ENCODE measurements around the gene NGDN.

The NGDN gene

DNA sequence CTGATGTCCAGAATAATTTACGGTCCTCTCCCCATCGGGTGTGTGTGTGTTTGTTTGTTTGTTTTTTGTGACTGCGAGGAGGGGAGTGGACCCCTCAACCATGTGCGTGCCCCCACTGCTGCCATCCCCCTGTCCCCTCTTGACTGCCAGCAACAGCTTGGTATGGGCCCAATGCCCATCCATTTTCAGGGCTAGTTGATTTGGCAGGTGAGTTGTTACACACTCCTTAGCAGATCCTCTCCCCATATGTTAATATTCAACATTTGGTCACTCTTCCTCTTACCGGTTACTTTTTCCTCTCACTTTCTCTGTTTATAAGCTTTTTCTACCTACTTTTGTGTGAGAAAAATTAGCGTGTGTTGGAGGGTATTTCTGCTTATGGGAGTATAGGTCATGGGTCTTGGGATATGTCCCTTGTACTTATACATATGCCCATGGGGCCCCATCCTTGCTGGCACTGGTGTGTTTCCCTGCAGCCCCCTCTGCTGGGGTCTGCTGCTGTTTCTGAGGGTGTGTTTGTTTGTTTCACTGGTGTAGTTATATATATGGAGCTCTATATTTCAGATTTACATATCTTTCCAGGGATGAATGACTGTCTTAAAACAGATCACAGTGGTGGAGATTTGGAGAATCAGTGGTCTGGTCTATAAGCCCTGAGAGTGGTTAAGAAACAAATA lies 48.3 kb downstream of the NGDN start:
- H3K36me3 ChIP-seq (ENCODE audit: control insufficient read depth in 2 of 2, insufficient read depth in 1 of 2, low read length in 2 of 2) = no peaks in the 10 kb centered on the region
- TF ChIP-seq ZNF843 (tag by site-specific recombination; IDR thresholded peaks at IDR 0.05) = no peak
- TF ChIP-seq SP7 (tag by site-specific recombination; IDR thresholded peaks at IDR 0.05) = no peak
- TF ChIP-seq ZNF555 (tag by site-specific recombination; conservative IDR thresholded peaks at IDR 0.05) = no peak
- TF ChIP-seq PRDM1 (tag by site-specific recombination; IDR thresholded peaks at IDR 0.05) = no peak
- TF ChIP-seq, protein P1, sequence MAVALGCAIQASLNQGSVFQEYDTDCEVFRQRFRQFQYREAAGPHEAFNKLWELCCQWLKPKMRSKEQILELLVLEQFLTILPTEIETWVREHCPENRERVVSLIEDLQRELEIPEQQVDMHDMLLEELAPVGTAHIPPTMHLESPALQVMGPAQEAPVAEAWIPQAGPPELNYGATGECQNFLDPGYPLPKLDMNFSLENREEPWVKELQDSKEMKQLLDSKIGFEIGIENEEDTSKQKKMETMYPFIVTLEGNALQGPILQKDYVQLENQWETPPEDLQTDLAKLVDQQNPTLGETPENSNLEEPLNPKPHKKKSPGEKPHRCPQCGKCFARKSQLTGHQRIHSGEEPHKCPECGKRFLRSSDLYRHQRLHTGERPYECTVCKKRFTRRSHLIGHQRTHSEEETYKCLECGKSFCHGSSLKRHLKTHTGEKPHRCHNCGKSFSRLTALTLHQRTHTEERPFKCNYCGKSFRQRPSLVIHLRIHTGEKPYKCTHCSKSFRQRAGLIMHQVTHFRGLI (tag by site-specific recombination; IDR thresholded peaks at IDR 0.05) = no peak
- TF ChIP-seq SALL2 (tag by site-specific recombination; IDR thresholded peaks at IDR 0.05; ENCODE audit: borderline replicate concordance) = no peak
- TF ChIP-seq ZNF571 (tag by site-specific recombination; IDR thresholded peaks at IDR 0.05) = no peak
- H3K4me1 ChIP-seq (ENCODE audit: control insufficient read depth, insufficient read depth, low read length) = no peaks in the 10 kb centered on the region
- H3K9me3 ChIP-seq (ENCODE audit: control insufficient read depth, insufficient read depth, low read depth, low read length) = no peaks in the 10 kb centered on the region
- ChIA-PET CTCF (interaction anchor here (0.7 kb wide), 1 partner anchor 19 kb away, joined by 4 read pairs; no protein-coding TSS in a partner anchor), POLR2A (no interaction called here)
- no peak overlapping the region for H3K4me3 ChIP-seq (ENCODE audit: low read depth, low read length)
- no peak overlapping the region for H3K27ac ChIP-seq (ENCODE audit: extremely low read depth, low read depth, low read length)

DNA sequence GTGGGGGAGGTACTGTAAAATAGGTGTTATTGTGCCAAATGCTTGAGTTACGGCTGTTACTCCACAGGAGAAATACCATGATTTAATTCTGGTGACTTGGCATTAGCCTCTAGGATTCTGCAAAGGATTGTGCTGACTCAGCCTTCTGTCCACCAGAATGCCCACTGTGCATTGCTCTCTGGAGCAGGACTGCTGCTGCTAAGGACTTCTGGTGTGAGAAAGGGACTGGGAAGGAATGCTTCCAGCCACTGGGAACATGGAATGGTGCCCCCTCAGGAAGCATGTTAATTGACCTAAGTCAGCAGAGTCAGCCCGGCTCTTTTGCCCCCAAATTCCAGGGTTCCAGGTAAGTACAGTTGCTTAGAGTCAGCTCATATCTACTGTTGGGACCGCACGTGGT lies 49.2 kb downstream of the NGDN start:
- Histone ChIP-seq H3K27ac (ENCODE audit: extremely low read depth, low read depth, low read length) (no peak overlapping the region), H3K4me3 (ENCODE audit: low read depth, low read length) (no peak overlapping the region), H3K36me3 (ENCODE audit: control insufficient read depth in 2 of 2, insufficient read depth in 1 of 2, low read length in 2 of 2) (no peaks in the 10 kb centered on the region), H3K4me1 (ENCODE audit: control insufficient read depth, insufficient read depth, low read length) (no peaks in the 10 kb centered on the region), H3K9me3 (ENCODE audit: control insufficient read depth, insufficient read depth, low read depth, low read length) (no peaks in the 10 kb centered on the region)
- 0 out of 2 replicates have a peak, but pooled peaks have one; percentile 9 for TF ChIP-seq ZIC2 (tag by site-specific recombination; IDR thresholded peaks at IDR 0.05)
- no peak for TF ChIP-seq WT1 (tag by site-specific recombination; IDR thresholded peaks at IDR 0.05)
- POLR2A ChIA-PET = no interaction called here
- CTCF ChIA-PET = no interaction called here

DNA sequence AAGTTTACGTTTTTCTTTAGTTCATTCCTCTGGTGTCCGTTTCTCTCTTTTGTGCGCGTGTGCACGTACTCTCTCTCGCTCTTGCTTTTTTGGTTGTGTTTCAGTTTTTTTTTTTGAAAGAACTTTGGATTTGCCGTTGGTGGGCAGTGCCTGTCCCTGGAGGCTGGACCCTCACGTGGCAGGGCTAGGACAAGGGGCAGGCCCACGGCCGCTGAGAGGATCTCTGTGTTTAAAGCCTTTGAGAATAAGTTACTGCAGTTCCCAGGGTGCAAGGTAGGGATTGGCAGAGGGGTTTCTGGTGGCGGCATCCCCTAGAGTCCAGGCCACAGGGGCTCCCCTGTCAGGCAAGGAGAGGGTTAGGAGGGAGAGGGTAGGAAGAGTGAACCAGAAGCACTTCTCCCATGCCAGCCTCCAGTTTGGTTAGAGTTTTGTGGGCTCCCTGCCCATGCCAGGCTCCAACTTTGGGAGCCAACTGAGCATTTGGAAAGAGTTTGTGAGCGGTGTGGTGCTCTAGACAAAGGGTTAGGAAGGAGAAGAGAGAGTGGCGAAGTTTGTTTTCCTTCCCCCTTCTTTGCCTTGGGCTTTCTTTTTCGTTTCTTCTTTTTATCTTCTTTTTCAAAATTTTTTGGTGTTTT lies 51.5 kb downstream of the NGDN start:
- ChIA-PET CTCF (interaction anchor here (0.6 to 1.3 kb wide), 3 partner anchors 18 to 51 kb away, joined by 3 to 4 read pairs (median 3); no protein-coding TSS in a partner anchor), POLR2A (no interaction called here)
- no peaks in the 10 kb centered on the region for H3K4me1 ChIP-seq (ENCODE audit: control insufficient read depth, insufficient read depth, low read length)
- H3K36me3 ChIP-seq (ENCODE audit: control insufficient read depth in 2 of 2, insufficient read depth in 1 of 2, low read length in 2 of 2) = peaks cover 0 to 5% of the 10 kb centered on the region in 2 experiments; a peak in 1 of 3 replicates
- no peak overlapping the region for H3K4me3 ChIP-seq (ENCODE audit: low read depth, low read length)
- no peaks in the 10 kb centered on the region for H3K9me3 ChIP-seq (ENCODE audit: control insufficient read depth, insufficient read depth, low read depth, low read length)
- no peak overlapping the region for H3K27ac ChIP-seq (ENCODE audit: extremely low read depth, low read depth, low read length)
- TF ChIP-seq ZBTB48 (tag by site-specific recombination; IDR thresholded peaks at IDR 0.05) (no peak), ZFP3 (tag by site-specific recombination; IDR thresholded peaks at IDR 0.05; ENCODE audit: low read depth) (no peak), ZNF560 (tag by site-specific recombination; IDR thresholded peaks at IDR 0.05; ENCODE audit: borderline replicate concordance) (no peak), ZBTB21 (tag by site-specific recombination; IDR thresholded peaks at IDR 0.05) (no peak), ZSCAN30 (tag by site-specific recombination; IDR thresholded peaks at IDR 0.05) (no peak), KLF10 (tag by site-specific recombination; IDR thresholded peaks at IDR 0.05) (no peak), ZNF292 (tag by site-specific recombination; IDR thresholded peaks at IDR 0.05; ENCODE audit: borderline replicate concordance, low read depth) (no peak), IKZF3 (tag by site-specific recombination; IDR thresholded peaks at IDR 0.05) (no peak)
- TF ChIP-seq, protein P2, sequence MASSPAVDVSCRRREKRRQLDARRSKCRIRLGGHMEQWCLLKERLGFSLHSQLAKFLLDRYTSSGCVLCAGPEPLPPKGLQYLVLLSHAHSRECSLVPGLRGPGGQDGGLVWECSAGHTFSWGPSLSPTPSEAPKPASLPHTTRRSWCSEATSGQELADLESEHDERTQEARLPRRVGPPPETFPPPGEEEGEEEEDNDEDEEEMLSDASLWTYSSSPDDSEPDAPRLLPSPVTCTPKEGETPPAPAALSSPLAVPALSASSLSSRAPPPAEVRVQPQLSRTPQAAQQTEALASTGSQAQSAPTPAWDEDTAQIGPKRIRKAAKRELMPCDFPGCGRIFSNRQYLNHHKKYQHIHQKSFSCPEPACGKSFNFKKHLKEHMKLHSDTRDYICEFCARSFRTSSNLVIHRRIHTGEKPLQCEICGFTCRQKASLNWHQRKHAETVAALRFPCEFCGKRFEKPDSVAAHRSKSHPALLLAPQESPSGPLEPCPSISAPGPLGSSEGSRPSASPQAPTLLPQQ (tag by site-specific recombination; IDR thresholded peaks at IDR 0.05) = no peak
- TF ChIP-seq, protein P3, sequence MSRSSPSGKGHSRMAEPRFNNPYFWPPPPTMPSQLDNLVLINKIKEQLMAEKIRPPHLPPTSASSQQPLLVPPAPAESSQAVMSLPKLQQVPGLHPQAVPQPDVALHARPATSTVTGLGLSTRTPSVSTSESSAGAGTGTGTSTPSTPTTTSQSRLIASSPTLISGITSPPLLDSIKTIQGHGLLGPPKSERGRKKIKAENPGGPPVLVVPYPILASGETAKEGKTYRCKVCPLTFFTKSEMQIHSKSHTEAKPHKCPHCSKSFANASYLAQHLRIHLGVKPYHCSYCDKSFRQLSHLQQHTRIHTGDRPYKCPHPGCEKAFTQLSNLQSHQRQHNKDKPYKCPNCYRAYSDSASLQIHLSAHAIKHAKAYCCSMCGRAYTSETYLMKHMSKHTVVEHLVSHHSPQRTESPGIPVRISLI (tag by site-specific recombination; IDR thresholded peaks at IDR 0.05) = no peak
- TF ChIP-seq, protein P4, sequence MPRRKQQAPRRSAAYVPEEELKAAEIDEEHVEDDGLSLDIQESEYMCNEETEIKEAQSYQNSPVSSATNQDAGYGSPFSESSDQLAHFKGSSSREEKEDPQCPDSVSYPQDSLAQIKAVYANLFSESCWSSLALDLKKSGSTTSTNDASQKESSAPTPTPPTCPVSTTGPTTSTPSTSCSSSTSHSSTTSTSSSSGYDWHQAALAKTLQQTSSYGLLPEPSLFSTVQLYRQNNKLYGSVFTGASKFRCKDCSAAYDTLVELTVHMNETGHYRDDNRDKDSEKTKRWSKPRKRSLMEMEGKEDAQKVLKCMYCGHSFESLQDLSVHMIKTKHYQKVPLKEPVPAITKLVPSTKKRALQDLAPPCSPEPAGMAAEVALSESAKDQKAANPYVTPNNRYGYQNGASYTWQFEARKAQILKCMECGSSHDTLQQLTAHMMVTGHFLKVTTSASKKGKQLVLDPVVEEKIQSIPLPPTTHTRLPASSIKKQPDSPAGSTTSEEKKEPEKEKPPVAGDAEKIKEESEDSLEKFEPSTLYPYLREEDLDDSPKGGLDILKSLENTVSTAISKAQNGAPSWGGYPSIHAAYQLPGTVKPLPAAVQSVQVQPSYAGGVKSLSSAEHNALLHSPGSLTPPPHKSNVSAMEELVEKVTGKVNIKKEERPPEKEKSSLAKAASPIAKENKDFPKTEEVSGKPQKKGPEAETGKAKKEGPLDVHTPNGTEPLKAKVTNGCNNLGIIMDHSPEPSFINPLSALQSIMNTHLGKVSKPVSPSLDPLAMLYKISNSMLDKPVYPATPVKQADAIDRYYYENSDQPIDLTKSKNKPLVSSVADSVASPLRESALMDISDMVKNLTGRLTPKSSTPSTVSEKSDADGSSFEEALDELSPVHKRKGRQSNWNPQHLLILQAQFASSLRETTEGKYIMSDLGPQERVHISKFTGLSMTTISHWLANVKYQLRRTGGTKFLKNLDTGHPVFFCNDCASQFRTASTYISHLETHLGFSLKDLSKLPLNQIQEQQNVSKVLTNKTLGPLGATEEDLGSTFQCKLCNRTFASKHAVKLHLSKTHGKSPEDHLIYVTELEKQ (tag by site-specific recombination; IDR thresholded peaks at IDR 0.05; ENCODE audit: borderline replicate concordance) = no peak
